Suppressor macrophage treated with lipopolysaccharide for 1 hour (primary cell): ENCODE results near the gene TRIM14.
"Not testable (repeated sequence)": the region's sequence is repeated elsewhere in the genome, so short reads cannot be mapped to it uniquely, and the experiment has no call there.

ENCODE experiments used
- DNase-seq, 3 donors: peaks; one replicate each; pipeline ENCODE4 v3.0.0-alpha.2; 2020 to 2022

Gene TRIM14

GRCh38 chr9:98104445-98104881, 14.6 kb downstream of the TRIM14 start:
- DNase-seq, result peak in 1 of 3 donors; percentile 44

DNA sequence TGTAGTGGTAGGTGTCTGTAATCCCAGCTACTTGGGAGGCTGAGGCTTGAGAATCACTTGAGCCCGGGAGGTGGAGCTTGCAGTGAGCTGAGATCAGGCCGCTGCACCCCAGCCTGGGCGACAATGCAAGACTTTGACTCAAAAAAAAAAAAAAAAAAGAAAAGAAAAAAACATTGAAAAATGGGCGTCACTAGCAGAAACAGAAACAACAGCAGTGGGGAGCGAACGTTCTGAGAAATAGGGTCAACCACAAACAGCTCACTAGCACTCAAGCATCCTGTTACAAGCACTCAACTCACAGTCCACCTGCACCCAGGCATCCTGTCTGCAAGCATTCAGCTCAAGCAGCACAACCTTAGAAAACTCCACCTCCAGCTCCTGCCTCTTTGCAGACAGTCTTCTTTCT, 17.2 kb downstream of the TRIM14 start:
- DNase-seq, result no peak

- no peak for DNase-seq
Measured at GRCh38 chr9:98101416-98101815, 17.6 kb downstream of the TRIM14 start.

DNA sequence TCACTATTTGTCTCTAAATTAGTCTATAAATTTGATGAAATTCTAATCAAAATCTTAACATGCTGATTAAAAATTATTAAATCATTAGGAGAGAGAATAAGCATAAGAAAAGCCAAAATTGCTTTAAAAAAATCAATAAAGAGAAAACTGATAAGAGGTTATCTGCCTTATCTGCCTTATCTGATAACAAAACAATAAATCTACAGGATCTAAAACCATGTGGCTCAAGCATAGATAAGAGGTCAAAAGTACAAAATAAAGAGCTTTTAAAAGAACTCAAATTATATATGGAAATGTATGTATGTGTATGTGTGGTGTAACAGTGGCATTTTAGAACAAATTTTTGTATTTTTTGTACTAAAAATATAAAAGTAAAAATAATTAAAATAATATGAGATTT, 18.6 kb downstream of the TRIM14 start:
- DNase-seq, result no peak

DNA sequence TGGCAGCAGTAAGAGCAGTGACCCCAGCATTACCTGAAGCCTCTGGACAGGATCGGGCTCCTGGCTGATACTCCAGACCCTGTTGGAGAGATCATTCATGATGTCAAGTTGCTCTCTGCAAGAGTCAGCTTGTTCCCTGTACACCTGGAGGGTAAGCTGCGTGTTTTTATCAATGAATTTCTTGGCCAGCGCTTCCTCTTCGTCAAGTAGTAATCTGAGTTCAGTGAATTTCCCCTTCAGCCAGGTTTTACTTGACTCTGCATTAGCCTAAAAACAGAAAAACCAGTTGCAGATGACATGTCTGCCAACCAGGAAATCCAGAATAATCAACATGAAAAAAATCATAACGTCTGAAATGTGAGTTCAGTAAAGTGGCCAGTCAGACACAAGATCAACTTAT, 19.1 kb downstream of the TRIM14 start:
- no peak for DNase-seq

DNA sequence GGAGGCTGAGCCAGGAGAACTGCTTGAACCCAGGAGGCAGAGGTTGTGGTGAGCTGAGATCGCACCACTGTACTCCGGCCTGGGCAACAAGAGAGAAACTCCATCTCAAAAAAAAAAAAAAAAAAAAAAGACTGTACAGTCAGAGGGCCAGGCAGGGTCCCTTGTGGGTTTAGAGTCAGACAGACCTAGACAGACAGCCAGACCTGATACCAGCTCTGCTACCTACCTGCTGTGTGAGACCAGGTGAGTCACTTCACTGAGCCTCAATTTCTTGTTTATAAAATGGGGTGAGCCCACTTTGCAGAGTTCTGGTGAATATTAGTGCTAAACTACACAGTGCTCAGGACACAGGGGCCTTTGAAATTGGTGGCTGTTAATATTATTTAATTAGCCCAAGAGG, 19.7 kb downstream of the TRIM14 start:
- DNase-seq, result no peak

DNA sequence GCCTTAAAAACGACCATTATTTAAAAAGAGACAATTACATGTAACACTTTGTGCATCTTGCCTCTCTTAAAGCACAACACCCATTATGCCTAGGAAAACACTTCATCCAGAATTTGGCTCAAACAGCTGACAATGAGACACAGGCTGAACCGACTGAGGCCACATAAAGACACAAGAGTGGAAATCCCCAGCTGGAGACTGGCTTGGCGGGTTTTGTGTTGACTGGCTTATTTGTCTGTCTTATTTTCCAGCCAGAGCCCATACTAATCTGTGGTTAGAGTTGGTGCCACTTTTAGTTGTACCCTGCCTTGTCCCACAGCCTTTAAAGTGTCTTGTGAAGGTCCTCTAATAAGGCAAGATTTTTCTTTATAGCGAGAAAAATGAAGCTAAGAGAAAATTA, 21.2 kb downstream of the TRIM14 start:
- peak; percentile 40 to 54 (median 46) for DNase-seq

DNA sequence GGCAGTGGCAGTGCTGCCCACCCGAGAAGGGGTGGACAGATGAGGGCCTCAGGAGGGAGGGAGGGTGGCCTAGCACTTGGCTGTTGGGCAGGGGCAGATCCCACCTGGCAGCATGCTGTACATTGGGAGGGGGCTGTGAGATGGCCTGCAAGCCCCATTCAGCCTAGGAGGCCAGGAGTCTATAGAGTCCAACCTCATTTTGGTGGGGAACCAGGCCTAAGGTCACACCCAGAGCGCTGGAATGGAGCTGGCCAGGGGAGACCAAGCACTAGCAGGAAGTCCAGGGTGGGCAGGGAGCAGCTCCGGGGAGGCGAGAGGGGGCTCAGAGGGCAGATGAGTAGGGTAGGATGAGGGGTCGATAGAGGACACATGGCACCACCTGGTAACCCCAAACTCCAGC, 22.9 kb downstream of the TRIM14 start:
- DNase-seq, result no peak

DNA sequence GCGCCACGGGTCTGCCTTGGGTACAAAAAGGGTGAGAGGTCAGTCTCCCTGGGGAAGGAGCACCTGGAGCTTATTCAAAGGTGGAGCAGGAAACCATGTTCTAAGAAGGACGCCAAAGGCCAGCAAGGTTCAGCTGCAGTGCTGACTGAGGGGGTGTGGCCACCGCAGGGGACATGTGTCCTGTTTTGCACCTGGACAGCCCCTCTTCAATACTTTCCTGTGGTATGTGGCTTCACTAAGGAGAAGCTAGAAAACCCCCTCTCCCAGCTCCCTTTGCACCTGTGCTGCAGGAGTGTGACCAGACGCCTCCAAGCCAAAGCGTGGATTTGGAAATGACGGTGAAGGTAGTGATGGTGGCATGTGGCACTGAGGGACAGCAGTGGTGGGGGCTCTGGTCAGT, 23.6 kb downstream of the TRIM14 start:
- DNase-seq, result no peak

DNA sequence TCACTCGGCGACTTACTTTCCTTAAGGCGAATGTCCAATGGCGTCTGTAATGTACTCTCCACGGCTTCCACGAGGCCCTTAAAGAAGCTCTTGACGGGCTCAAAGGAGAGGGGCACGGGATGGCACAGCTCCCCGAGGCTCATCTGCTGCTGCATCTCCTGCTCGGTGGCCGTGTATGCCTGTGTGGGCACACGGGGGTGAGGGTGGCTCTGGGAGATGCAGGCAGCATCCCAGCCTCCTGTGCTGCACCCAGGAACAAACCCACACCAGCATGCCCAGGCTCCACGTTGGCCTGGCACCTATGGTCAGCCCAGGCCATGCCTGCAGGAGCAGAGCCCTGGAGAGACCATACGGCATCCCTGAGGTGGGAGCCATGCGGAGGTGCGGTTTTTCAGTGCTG, 24.2 kb downstream of the TRIM14 start:
- no peak for DNase-seq

DNA sequence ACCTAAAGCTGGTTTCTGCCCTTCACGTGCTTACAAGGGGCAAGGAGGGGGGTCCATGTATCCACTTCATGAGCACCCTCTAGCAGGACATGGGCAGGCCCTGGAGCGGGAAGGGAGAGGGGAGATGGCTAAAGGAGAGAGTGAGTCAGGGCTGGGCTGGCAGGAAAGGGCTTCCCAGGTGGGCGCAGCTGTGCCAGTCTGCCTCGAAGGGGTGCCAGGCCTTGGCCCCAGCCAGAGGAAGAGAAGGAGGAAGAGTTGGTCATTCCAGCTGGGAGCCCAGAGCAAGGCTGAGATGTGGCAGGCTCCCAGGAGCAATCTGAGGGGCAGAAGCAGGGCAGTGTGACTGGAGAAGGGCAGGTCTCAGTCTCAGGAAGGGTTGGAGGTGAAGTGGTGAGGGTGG, 24.7 kb downstream of the TRIM14 start:
- DNase-seq, result no peak

DNA sequence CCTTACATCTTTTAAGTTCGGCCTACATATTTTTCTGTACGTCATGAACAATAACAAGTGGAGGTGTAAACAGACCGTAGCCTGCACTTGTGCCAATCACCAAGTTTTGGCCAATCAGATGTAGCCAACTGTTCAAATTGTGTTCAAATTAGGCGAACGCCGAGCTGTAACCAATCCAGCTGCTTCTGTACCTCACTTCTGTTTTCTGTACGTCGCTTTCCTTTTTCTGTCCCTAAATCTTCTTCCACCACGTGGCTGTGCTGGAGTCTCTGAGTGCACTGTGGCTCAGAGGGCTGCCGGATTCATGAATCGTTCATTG, 26.4 kb downstream of the TRIM14 start:
- no peak for DNase-seq

DNA sequence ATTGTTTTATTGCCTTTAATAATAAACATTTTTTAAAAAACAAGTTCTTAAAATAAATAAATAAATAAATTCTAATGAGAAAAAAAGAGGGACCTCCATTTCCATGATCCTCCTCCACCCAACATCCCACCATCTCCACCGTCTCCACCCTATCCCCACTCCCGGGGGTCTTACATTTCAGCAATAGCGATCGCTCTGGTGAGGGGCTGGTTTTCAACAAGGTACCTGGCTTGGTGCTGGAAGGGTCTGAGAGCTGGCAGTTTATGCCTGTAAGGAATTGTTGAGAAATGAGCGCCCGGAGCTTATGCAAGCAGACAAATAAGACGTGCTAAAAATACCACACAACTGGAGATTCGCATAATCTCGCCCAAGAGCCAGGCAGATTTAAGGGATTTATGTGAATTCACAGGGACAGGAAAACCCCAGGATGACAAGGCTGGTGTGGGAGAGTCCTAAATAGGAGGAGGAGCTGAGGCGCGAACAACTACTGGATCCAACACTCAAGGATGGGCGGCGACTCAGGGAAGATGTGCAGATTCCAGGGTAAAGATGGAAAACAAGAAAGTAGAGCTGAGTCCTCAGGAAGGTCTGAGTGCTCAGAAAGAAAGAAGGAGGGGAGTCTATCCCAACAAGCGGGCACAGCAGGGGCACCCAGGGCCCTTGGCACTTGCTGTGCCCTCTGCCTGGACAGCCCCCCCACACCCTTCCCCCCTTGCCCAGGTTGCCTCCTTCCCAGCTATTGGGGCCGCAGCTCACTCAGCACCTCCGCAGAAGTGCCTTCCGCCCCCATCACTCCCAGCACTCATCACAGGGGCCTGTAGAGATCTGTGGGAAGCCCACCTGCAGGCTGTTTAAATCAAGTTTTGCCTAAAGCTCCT, 27.0 kb downstream of the TRIM14 start:
- peak in 2 of 3 donors; percentile 30 to 38 for DNase-seq

- not testable (repeated sequence) for DNase-seq
Measured at GRCh38 chr9:98090674-98091073, 28.3 kb downstream of the TRIM14 start.

DNA sequence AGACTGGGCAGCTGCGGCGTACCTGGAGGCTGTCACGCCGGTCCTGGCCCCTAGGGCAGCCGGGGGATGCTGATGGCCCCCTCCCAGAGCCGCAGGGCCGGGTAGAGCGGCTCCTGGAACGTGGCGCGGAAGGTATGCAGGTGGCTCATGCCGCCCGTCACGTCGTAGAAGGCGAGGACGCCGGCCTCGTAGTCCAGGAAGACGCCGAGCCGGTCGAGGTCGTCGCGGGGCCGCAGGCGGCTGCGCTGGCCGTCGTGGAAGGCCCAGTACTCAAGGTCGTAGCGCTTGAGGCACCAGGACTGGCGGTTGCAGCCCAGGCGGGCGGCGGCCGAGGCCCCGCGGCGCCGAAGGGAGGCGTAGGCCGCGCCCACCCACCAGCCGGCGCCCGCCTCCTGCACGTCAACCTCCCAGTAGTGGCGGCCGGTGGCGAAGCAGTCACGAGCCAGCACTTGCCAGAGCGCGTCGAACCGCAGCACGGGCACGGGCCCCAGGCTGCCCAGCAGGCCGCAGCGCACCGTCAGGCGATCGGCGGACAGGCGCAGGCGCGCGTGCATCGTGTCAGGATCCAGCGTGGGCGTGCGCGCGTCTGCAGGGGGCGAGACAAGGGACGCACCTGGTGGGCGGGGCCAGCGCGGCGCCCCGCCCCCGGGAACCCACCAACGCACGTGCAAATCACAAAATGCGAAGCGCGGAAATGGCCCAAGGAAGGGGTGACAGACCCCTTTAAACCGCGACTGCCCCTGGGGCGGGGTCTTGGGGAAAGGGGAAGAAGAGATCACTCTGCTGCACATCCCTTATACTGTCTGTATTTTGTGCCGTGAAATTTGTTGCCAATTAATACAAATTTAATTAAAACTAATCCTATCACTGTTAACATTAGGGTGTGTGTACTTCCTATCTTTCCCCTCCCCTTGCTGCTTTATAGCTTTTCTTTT, 31.3 kb downstream of the TRIM14 start:
- peak; percentile 38 to 59 (median 40) for DNase-seq

- no peak for DNase-seq
Measured at GRCh38 chr9:98086461-98086860, 32.6 kb downstream of the TRIM14 start.

DNA sequence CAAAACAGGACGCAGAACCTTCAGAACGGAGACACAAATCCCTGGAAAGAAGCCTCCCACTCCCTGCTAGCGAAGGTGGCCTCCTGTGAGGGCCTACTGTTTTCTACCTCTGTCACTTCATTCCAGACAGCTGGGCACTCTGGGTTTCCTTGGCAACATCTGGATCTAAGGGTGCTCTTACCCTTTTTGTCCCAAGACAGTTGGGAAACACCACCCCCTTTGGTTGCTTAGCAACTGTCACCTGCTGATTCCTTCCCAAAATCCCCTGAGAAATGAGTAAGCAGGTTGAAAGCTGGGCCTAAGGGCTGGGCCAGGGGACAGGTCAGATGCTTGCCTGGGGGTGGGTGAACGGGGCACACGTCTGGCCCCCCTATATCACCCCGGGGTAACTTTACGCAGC, 33.1 kb downstream of the TRIM14 start:
- DNase-seq, result peak in 1 of 3 donors; percentile 33

DNA sequence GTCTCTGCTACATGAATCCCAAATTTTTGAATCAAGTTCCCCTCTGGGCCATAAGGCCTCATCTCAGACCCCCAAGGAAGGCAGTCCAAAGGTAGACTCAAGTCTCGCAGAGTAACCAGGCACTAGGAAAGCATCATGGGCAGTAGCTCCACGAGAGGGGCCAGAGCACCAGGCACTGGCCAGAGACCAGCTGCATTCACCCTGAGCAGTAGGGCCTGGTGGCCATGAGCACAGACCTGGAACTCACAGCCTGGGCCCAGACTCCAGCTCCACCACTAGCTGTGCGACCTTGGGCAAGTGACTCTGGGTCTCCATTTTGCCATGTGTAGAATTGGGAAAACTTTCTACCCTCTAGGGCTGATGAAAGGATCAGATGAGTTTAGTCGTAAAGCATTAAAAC, 34.0 kb downstream of the TRIM14 start:
- DNase-seq, result no peak

- no peak for DNase-seq
Measured at GRCh38 chr9:98084396-98084795, 34.6 kb downstream of the TRIM14 start.

- DNase-seq, result no peak
Measured at GRCh38 chr9:98083566-98084183, 35.3 kb downstream of the TRIM14 start.

DNA sequence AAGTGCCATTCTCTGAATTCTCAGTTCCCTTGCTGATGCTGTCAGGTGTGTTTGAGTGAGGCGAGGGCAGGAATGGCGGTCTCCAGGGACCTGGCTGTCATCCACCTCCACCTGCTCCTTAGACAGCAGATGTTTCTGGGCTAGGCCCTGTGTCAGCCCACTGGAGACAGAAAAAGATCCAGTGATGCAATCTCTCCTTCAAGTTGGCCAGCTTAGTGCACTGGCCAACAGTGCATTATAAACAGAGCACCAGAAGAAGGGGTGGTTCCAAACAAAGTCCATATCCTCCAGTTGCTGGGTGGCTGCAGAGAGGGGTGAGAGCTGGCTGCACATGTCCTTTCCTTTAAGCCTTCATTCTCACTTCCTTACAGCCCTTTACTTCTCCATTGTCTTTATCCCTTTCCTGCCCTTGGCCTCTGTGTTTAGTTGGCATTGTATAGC, 35.9 kb downstream of the TRIM14 start:
- no peak for DNase-seq

DNA sequence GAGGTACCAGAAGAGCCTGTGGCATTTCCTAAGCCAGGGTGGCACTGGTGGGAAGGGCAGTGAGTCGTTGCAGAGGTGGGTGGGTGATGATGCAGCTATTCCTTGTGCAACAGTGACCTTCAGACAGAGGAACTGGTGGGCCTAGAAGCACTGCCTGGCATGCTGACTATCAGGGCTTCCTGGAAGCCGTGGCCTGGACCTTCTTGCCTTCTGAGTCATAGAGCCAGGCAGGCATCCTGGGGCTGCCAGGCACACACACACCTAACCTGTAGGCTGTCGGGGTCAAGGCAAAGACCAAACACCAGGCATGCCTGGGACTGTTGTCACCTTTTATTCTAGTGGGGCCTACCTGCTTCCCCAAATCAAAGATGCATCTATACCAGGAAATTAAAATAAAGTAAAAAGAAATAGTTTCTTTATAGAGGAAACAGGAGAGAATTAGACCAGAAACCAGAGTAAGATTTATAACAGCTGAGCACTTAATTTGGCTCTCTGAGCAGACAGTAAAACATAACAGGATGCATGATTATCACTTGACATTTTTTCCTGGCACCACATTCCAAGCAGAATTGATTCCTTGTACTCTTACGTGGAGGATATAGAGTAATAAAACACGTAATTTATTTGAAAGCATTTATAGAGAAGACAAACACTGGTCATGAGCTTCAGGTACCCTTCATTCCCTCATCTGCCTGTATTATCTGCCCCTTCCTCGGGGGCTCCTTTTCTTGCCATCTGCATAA, 37.4 kb downstream of the TRIM14 start:
- DNase-seq, result peak; percentile 86 to 92 (median 87)

DNA sequence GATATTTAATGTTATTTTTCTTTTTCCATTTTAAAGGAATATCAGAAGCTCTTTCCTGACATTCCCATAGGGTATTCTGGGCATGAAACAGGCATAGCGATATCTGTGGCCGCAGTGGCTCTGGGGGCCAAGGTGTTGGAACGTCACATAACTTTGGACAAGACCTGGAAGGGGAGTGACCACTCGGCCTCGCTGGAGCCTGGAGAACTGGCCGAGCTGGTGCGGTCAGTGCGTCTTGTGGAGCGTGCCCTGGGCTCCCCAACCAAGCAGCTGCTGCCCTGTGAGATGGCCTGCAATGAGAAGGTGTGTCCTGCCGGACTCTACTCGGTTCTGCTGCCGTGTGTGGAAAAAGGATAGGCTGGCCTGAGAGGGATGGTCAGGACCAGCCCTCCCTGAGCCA, 38.2 kb downstream of the TRIM14 start:
- DNase-seq, result no peak
